Upper lobe of right lung (tissue), 1 donor: ENCODE measurements around the gene TEAD1. TPM values are rescaled to one million over a fixed set of nuclear protein-coding genes. Genes with fewer than 3 reads are reported as not detected.

Experiments
- ATAC-seq: fragments of 200-7000 bp; cut with Tn5 transposase; one replicate; pipeline ENCODE4 v1.9.1; 2020; ENCODE audit warnings: mild to moderate bottlenecking, moderate library complexity
- DNase-seq: peaks from one replicate; pipeline ENCODE4 v3.0.0-alpha.2; 2020
- H3K27ac ChIP-seq: fragments of 200-600 bp; one replicate; pipeline ENCODE4 v1.8.0; 2022
- H3K27me3 ChIP-seq: fragments of 200-600 bp; one replicate; pipeline ENCODE4 v1.8.0; 2022; ENCODE audit warnings: mild to moderate bottlenecking
- H3K36me3 ChIP-seq: fragments of 200-600 bp; one replicate; pipeline ENCODE4 v1.8.0; 2022
- H3K4me1 ChIP-seq: fragments of 200-600 bp; one replicate; pipeline ENCODE4 v1.8.0; 2022
- H3K4me3 ChIP-seq: fragments of 200-600 bp; one replicate; pipeline ENCODE4 v1.8.0; 2022; ENCODE audit warnings: mild to moderate bottlenecking
- H3K9me3 ChIP-seq: fragments of 200-600 bp; one replicate; pipeline ENCODE4 v1.8.0; 2022
- intact Hi-C: fragments of 100-400 bp; cut with DNase I; formaldehyde crosslinking; loops from one replicate; pipeline ENCODE4 v1.11.0; 2022
- total RNA-seq: library from RNA; stranded (reverse); fragmentation: NEBNext Ultra II Directional; extraction: Animal tissue kit (Norgen Biotek cat#: 25700); gene quantifications from one replicate; pipeline ENCODE4 v1.2.1, GENCODE V29; 2021
- TF ChIP-seq, protein P1 (sequence below): fragments of 200-600 bp; IDR thresholded peaks from one replicate; pipeline ENCODE4 v1.8.0; 2022; ENCODE audit warnings: antibody characterized with exemption
- donor health status: DM: no; HTN: yes; CAD: no; lungs with severe emphysema.

The TEAD1 gene
- total RNA-seq, 1 donor from 2014 or later, result 72.3 TPM

DNA sequence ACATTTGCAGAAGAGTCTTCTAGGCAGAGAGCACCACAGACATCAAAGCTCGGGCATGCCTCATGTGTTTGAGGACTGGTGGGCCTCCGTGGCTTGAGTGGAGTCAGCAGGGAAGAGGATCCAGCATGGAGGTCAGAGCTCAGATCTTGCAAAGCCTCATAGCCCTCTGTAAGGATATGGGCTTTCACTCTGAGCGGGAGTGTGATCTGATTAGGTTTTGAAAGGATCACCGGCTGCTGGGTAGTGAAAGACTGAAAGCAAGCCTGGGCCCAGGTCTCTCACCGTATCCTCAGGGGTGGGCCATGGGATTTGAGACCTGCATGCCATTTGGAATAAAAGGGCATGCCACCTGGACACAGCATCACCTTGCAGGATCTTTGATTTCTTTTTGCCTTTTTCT, 112.7 kb downstream of the TEAD1 start:
- DNase-seq (no peak), ATAC-seq (no peak)
- Histone ChIP-seq H3K9me3 (no peaks in the 10 kb centered on the region), H3K27me3 (no peaks in the 10 kb centered on the region), H3K4me1 (no peaks in the 10 kb centered on the region), H3K27ac (no peak overlapping the region), H3K36me3 (no peaks in the 10 kb centered on the region), H3K4me3 (no peak overlapping the region)
- TF ChIP-seq, protein P1, sequence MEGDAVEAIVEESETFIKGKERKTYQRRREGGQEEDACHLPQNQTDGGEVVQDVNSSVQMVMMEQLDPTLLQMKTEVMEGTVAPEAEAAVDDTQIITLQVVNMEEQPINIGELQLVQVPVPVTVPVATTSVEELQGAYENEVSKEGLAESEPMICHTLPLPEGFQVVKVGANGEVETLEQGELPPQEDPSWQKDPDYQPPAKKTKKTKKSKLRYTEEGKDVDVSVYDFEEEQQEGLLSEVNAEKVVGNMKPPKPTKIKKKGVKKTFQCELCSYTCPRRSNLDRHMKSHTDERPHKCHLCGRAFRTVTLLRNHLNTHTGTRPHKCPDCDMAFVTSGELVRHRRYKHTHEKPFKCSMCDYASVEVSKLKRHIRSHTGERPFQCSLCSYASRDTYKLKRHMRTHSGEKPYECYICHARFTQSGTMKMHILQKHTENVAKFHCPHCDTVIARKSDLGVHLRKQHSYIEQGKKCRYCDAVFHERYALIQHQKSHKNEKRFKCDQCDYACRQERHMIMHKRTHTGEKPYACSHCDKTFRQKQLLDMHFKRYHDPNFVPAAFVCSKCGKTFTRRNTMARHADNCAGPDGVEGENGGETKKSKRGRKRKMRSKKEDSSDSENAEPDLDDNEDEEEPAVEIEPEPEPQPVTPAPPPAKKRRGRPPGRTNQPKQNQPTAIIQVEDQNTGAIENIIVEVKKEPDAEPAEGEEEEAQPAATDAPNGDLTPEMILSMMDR, result no peak
- intact Hi-C loops, result no loop called here

DNA sequence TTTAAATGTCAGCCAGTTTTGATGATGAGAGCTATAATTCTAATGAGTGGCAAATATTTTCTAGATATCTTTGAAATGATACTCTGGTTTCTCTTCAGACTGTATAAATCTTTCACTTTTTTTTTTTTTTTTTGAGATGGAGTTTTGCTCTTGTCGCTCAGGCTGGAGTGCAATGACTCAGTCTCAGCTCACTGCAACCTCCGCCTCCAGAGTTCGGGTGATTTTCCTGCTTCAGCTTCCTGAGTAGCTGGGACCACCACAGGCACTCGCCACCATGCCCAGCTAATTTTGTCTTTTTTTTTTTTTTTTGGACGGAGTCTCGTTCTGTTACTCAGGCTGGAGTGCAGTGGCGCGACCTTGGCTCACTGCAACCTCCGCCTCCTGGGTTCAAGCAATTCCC, 113.6 kb downstream of the TEAD1 start:
- intact Hi-C loops, result no loop called here
- H3K4me1 ChIP-seq, result no peaks in the 10 kb centered on the region
- H3K27me3 ChIP-seq, result no peaks in the 10 kb centered on the region
- no peak for DNase-seq
- no peak overlapping the region for H3K27ac ChIP-seq
- H3K36me3 ChIP-seq, result no peaks in the 10 kb centered on the region
- no peaks in the 10 kb centered on the region for H3K9me3 ChIP-seq
- ATAC-seq, result no peak
- TF ChIP-seq, protein P1, result no peak
- no peak overlapping the region for H3K4me3 ChIP-seq

DNA sequence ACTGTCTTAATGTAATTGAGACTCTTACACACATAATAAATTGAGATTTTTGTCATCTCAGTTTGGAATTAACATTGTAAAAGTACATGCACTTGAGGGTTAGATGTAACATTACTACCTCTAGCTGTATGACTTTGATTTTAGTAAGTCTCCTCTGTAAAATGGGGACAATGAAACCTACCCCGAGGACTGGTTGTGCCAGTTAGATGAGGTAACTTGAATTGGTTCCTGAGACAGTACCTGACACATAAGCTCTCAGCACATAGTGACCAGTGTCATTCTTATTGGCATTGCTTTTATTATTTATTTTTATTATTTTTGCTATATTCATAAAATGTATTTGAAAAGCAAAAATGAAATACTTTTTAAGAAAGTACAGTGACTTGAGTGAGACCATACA, 114.8 kb downstream of the TEAD1 start:
- Histone ChIP-seq H3K27me3 (no peaks in the 10 kb centered on the region), H3K27ac (no peak overlapping the region), H3K9me3 (no peaks in the 10 kb centered on the region), H3K4me1 (no peaks in the 10 kb centered on the region), H3K4me3 (no peak overlapping the region), H3K36me3 (no peaks in the 10 kb centered on the region)
- ATAC-seq (no peak), DNase-seq (no peak)
- intact Hi-C loops, result no loop called here
- TF ChIP-seq, protein P1, result no peak

DNA sequence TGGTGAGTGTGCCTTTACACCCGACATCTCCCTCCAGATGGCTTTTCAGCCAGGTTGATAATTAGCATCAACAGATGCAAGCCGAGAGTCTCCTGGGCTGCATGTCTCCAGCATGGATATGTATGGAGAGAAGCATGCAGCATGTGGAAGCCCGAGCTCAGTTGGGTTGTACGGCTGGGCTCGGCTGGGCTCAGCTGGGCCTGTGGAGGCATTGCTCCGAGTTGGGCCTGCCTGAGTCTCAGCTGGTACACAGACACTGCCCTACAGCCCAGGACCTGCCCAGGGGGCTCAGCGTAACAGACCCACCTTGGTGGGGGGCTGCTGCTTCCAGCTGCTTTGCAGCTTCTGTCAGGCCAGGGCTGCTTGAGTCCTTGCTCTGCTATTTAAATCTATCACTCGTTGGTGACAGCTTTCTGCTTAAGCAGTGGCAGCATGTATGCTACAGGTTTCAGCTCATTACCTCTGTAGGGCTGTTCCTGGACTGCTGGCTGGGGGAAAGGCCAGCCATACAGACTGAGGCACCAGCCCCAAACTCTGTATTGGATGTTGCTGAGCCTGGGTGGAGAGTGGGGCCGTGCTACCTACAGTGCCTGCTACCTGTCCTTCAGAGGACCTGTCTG, 115.5 kb downstream of the TEAD1 start:
- Histone ChIP-seq H3K27ac (no peak overlapping the region), H3K4me3 (no peak overlapping the region), H3K36me3 (no peaks in the 10 kb centered on the region), H3K4me1 (no peaks in the 10 kb centered on the region), H3K27me3 (no peaks in the 10 kb centered on the region), H3K9me3 (no peaks in the 10 kb centered on the region)
- intact Hi-C loops, result no loop called here
- no peak for ATAC-seq
- TF ChIP-seq, protein P1, result no peak
- DNase-seq, result no peak

DNA sequence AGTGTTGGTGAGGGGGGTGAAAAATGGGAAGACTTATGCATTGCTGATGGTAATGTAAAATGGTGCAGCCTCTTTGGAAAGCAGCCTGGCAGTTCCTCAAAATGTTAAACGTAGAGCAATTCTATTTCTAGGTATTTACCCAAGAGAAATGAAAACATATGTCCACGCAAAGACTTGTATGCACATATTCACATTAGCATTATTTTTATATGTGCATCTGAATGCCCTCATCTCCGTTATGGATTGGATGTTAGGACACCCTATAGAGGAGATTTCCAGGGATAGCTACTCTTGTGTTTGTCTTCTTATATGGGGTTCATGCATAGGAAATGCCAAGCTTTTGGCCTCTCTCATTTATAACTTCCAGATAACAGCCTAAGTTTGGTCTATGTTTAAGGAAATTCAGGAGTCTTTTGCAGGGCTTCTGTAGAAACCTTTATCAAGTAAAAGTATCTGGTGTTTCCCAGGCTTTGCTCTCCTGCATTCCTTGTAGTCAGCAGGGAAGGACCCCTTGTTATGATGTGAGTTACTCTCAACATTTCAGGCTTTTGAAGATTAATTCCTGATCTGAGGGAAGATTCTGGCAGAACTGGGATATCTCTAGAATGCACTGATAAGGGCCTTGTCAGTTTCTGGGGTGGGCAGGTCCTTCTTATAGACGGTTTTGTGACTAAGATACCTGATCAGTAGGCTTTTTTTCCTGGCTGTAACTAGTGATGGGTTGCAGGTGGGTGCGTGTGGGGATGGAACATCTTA, 116.8 kb downstream of the TEAD1 start:
- TF ChIP-seq, protein P1, result no peak
- Histone ChIP-seq H3K27me3 (no peaks in the 10 kb centered on the region), H3K9me3 (no peaks in the 10 kb centered on the region), H3K36me3 (no peaks in the 10 kb centered on the region), H3K4me3 (no peak overlapping the region), H3K27ac (no peak overlapping the region), H3K4me1 (no peaks in the 10 kb centered on the region)
- ATAC-seq, result no peak
- DNase-seq, result no peak
- intact Hi-C loops, result no loop called here
